ENCODE data around the gene CARD9. TPM values are rescaled to one million over a fixed set of nuclear protein-coding genes. Genes with fewer than 3 reads are reported as not detected.

Gene CARD9
- total RNA-seq, 2 donors from 2014 or later = 0.15 to 1.1 TPM

DNA sequence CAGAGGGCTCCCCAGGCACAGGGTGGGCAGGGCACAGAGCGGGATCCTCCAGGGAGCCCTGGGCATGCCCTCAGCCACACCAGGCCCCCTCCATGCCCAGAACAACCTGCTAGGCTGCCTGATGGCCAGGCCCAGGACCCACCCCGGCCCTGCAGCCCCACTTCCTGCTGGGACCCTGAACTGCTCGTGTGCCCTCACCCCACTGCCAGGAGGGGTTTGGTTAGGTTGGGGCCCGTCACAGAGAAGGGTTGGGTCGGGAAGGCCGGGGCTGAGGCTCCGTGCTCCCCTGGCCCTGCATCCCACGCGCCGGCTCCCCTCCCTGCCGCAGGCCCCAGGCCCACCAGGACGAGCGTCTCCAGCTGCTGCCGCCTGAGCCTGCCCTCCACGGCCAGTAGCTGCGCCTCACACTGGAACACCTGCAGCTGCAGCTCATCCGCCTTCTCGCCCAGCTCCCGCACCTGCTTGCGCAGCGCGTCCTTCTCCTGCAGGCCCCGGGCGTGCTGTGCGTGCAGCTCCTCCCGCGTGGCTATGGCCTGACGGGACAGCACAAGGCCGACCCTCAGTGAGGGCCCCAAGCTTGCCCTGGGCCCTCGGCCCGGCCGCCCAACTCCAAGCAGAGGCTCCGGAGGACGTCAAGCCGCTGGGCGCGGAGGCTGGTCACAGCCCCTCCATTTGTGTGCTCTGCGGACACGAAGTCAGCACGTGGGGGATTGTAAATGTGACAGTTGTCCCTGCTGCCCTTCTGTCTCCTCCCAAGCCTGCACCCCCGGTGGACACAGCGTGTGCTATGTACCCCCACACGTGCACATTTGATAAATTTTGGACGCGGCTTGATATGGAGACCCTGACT, 5.9 kb downstream of the CARD9 start:
- no peak for DNase-seq (ENCODE audit: low spot score)
- H3K4me1 ChIP-seq = peaks cover 0 to 23% of the 10 kb centered on the region in 2 donors
- H3K4me3 ChIP-seq = no peak overlapping the region
- no peaks in the 10 kb centered on the region for H3K36me3 ChIP-seq
- H3K9me3 ChIP-seq = no peaks in the 10 kb centered on the region
- TF ChIP-seq, protein P1, sequence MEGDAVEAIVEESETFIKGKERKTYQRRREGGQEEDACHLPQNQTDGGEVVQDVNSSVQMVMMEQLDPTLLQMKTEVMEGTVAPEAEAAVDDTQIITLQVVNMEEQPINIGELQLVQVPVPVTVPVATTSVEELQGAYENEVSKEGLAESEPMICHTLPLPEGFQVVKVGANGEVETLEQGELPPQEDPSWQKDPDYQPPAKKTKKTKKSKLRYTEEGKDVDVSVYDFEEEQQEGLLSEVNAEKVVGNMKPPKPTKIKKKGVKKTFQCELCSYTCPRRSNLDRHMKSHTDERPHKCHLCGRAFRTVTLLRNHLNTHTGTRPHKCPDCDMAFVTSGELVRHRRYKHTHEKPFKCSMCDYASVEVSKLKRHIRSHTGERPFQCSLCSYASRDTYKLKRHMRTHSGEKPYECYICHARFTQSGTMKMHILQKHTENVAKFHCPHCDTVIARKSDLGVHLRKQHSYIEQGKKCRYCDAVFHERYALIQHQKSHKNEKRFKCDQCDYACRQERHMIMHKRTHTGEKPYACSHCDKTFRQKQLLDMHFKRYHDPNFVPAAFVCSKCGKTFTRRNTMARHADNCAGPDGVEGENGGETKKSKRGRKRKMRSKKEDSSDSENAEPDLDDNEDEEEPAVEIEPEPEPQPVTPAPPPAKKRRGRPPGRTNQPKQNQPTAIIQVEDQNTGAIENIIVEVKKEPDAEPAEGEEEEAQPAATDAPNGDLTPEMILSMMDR (IDR thresholded peaks at IDR 0.05) = no peak
- no peak overlapping the region for H3K27ac ChIP-seq
- no peaks in the 10 kb centered on the region for H3K27me3 ChIP-seq

- H3K27ac ChIP-seq = no peak overlapping the region
- H3K27me3 ChIP-seq = no peaks in the 10 kb centered on the region
- no peaks in the 10 kb centered on the region for H3K9me3 ChIP-seq
- no peaks in the 10 kb centered on the region for H3K36me3 ChIP-seq
- TF ChIP-seq, protein P1 (IDR thresholded peaks at IDR 0.05) = no peak
- H3K4me1 ChIP-seq = peaks cover 0 to 24% of the 10 kb centered on the region in 2 donors
- no peak overlapping the region for H3K4me3 ChIP-seq
- DNase-seq (ENCODE audit: low spot score) = no peak
These were observed 6.6 kb downstream of the CARD9 start for GRCh38 chr9:136366826-136367225.

- Histone ChIP-seq H3K4me3 (no peak overlapping the region), H3K36me3 (no peaks in the 10 kb centered on the region), H3K4me1 (peaks cover 0 to 33% of the 10 kb centered on the region in 2 donors), H3K27me3 (no peaks in the 10 kb centered on the region), H3K27ac (no peak overlapping the region), H3K9me3 (no peaks in the 10 kb centered on the region)
- DNase-seq (ENCODE audit: low spot score) = no peak
- TF ChIP-seq, protein P1 (IDR thresholded peaks at IDR 0.05) = no peak
These were observed 7.7 kb downstream of the CARD9 start for GRCh38 chr9:136365775-136366222.

DNA sequence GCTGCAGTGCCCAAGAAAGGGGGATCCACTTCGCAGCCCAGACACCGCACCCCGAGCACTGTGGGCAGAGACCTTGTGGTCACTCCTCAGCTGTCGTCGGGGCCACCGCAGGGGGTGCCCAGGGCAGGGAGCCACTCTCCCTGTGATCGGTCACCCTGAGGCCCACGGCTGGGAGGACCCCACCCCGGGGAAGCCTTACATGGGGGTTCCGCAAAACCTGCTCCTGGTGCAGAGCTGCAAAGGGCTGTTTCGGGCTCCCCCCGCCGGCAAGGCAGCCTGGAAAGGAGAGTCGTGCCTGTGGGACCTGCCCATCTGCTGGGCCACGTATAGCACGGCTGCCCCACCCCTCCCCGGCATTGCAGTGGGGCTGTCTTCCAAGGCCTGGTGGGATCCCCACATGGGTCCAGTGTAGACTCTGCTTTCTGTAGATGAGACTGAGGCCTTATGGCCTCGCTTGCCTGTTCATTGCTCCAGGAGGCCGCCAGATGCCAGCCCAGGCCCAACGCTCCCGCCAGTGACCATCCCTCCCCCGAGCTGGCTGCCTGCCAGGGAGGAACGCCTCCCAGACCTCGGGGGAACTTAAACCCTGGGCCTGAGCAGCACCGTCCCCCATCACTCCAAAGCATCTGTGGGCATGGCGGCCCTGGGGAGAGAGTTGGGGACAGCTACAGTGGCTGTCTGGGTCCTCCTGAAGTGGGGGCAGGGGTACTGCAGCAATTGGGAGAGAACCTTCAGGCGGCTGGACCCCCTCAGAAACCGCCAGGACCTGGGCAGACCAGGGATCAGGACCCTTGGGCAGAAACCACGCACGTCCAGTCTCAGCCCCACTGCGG, 8.3 kb downstream of the CARD9 start:
- DNase-seq (ENCODE audit: low spot score) = no peak
- Histone ChIP-seq H3K27me3 (no peaks in the 10 kb centered on the region), H3K4me1 (peaks cover 0 to 39% of the 10 kb centered on the region in 2 donors), H3K36me3 (no peaks in the 10 kb centered on the region), H3K27ac (no peak overlapping the region), H3K4me3 (no peak overlapping the region), H3K9me3 (no peaks in the 10 kb centered on the region)
- TF ChIP-seq, protein P1 (IDR thresholded peaks at IDR 0.05) = no peak

DNA sequence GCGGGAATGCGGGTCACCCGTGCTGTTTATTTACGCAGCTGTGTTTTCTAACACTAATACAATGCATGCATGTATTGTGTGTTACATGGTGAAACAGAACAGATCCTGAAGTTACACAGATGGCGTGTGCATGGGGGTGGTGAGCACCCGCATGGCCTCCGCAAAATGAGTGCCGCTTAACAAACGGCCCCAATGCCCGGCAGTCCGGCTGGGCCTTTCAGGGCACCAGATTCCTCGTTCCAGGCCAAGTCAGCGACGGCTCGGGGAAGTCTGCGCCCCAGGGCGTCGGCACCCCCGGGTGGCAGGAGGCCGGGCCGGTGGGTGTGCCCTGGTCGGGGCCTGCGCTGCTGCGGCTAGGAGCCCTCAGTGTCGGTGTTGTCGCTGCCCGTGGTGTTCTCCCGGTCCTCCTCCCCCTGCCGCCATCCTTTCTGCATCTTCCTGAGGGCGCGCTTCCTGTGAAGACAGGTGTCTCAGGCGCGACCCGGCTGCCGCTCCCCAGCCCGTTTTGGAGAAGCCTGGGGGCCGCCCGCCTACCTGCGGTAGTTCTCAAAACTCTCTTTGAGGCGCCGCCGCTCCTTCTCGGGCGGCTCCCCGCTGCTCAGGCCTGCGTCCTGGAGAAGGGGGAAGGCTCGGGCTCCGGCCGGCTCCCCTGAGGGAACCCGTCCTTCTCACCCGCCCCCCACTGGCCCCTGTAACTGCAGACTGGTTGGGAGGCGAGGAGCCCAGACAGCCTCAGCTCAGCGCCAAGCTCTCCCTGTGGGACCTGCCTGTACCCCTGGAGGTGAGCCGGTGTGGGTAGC, 9.3 kb downstream of the CARD9 start:
- Histone ChIP-seq H3K27me3 (no peaks in the 10 kb centered on the region), H3K9me3 (no peaks in the 10 kb centered on the region), H3K36me3 (no peaks in the 10 kb centered on the region), H3K27ac (no peak overlapping the region), H3K4me3 (peak overlapping the region in 1 of 2 donors; percentile 78), H3K4me1 (peaks cover 0 to 41% of the 10 kb centered on the region in 2 donors)
- DNase-seq (ENCODE audit: low spot score) = no peak
- TF ChIP-seq, protein P1 (IDR thresholded peaks at IDR 0.05) = peak in 1 of 2 donors; percentile 38
